AG04450 (cell line): ENCODE measurements around the gene RASSF3. TPM values are rescaled to one million over a fixed set of nuclear protein-coding genes. Genes with fewer than 3 reads are reported as not detected.
"Not testable (repeated sequence)": the region's sequence is repeated elsewhere in the genome, so short reads cannot be mapped to it uniquely, and the experiment has no call there.

ENCODE experiments used
- CTCF ChIA-PET: fragments of 300-600, 350-600 bp; formaldehyde crosslinking; extraction: SDS; loops from one replicate; lab custom pipeline; 2022; ENCODE audit warnings: antibody characterized with exemption, inconsistent platforms; lab: Charles Lee
- POLR2A ChIA-PET: fragments of 350-600 bp; formaldehyde crosslinking; extraction: SDS; loops from one replicate; lab custom pipeline; 2021; ENCODE audit warnings: antibody characterized with exemption, inconsistent platforms; lab: Yijun Ruan, JAX
- DNase-seq: peaks from one replicate; pipeline ENCODE4 v3.0.0-alpha.2; 2011; ENCODE audit warnings: low read depth, low spot score
- H3K27ac ChIP-seq: one replicate; pipeline ENCODE4 v1.5.1; 2012; ENCODE audit warnings: low read depth, low read length, control low read depth
- H3K27me3 ChIP-seq: one replicate; pipeline ENCODE4 v1.6.0; 2012; ENCODE audit warnings: low read length; ENCODE audit not compliant: control insufficient read depth, insufficient read depth
- H3K4me3 ChIP-seq: 2 replicates; pipeline ENCODE4 v1.5.1; 2011; ENCODE audit warnings: mild to moderate bottlenecking, low read depth, low read length, control low read depth
- H3K9me3 ChIP-seq: 2 replicates; pipeline ENCODE4 v1.5.1; 2012; ENCODE audit warnings: low read length; ENCODE audit not compliant: control insufficient read depth, insufficient read depth
- CTCF ChIP-seq: IDR thresholded peaks from 2 replicates; pipeline ENCODE4 v1.5.1; 2011; ENCODE audit warnings: low read depth, low read length, control low read depth, inconsistent platforms
- polyA plus RNA-seq: library from polyadenylated mRNA; depleted of rRNA; stranded (reverse); fragments of >200 nt; gene quantifications from 2 replicates; pipeline ENCODE4 v1.2.3, GENCODE V29; 2011

Gene RASSF3
- polyA plus RNA-seq, 1 experiment: 46.7 TPM

DNA sequence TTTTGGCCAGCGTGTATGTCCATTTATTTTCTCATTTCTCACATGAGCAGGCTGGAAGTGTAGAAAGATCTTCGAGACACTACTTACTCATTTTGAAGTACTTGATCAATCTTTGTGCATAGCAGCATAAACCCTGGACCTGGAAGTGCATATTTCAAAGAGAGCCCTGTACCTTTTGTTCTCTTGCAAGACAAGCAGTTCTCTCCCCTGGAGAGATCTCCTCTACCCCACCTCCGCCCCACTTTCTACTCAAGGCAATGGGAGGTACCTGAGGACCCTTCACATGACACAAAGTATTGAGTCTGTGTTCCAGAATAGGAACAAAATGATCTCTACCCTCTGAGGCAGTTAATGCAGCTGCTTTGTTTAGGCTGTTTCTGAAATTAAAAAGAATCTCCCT is 27.4 kb upstream of the RASSF3 start:
- Histone ChIP-seq H3K9me3 (no peaks in the 10 kb centered on the region), H3K4me3 (no peak overlapping the region), H3K27me3 (no peaks in the 10 kb centered on the region), H3K27ac (no peak overlapping the region)
- TF ChIP-seq CTCF: no peak
- ChIA-PET CTCF (interaction anchor here (2.8 kb wide), 1 partner anchor 34 kb away, joined by 16 read pairs; no protein-coding TSS in a partner anchor), POLR2A (interaction anchor here (1.0 kb wide), 1 partner anchor 22 kb away, joined by 5 read pairs; no protein-coding TSS in a partner anchor)
- DNase-seq: no peak

DNA sequence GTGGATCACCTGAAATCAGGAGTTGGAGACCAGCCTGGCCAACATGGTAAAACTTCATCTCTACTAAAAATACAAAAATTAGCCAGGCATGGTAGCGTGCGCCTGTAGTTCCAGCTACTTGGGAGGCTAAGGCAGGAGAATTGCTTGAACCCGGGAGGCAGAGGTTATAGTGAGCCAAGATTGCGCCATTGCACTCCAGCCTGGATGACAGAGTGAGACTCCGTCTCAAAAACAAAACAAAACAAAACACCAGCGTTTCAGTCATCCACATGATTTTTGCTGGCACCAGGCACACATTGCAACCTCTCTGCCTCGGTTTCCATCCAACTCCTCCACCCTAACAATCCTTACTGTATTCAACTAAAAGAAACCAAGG is 26.9 kb upstream of the RASSF3 start:
- H3K27ac ChIP-seq, H3K4me3 ChIP-seq, H3K27me3 ChIP-seq, DNase-seq, H3K9me3 ChIP-seq: not testable (repeated sequence)
- ChIA-PET POLR2A (interaction anchor here (1.0 kb wide), 1 partner anchor 22 kb away, joined by 5 read pairs; no protein-coding TSS in a partner anchor), CTCF (interaction anchor here (0.8 to 2.8 kb wide), 4 partner anchors 9 to 113 kb away, joined by 3 to 16 read pairs (median 6); no protein-coding TSS in a partner anchor)

DNA sequence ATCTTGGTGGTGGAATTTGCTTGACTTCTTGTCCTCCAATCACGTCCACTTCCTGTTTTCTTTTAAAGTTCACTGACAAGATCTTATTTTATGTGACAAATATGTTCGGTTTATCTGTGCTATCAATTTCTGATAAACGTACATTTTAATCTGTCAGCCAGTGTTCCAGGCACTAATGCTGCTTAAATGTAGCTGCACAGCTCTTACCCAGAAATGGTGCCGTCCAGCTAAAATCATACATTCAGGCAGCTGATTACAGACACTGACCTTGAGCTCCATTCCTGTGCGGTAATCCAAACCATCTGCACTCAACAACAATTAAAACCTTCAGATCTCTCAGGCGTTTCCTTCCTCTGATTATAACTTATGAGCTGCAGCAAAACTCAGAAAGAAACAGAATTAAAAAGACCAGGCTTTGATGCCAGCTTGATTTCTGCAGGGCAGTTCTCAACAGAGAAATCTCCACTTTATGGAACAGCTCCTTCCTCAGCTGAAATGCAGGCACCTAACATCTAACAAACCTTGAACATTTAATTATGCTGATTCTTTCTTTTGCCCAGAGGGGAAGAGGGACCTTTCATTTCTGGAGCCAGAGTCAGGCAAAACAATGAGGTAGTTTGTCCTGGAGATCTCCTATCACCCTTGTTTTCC is 26.4 kb upstream of the RASSF3 start:
- CTCF ChIA-PET: interaction anchor here (0.8 to 1.2 kb wide), 3 partner anchors 9 to 113 kb away, joined by 3 to 6 read pairs (median 5); no protein-coding TSS in a partner anchor
- POLR2A ChIA-PET: interaction anchor here (0.6 to 1.0 kb wide), 2 partner anchors 23 to 25 kb away, joined by 3 to 5 read pairs; no protein-coding TSS in a partner anchor
- Histone ChIP-seq H3K9me3 (no peaks in the 10 kb centered on the region), H3K4me3 (no peak overlapping the region), H3K27ac (no peak overlapping the region), H3K27me3 (no peaks in the 10 kb centered on the region)
- no peak for TF ChIP-seq CTCF
- no peak for DNase-seq

DNA sequence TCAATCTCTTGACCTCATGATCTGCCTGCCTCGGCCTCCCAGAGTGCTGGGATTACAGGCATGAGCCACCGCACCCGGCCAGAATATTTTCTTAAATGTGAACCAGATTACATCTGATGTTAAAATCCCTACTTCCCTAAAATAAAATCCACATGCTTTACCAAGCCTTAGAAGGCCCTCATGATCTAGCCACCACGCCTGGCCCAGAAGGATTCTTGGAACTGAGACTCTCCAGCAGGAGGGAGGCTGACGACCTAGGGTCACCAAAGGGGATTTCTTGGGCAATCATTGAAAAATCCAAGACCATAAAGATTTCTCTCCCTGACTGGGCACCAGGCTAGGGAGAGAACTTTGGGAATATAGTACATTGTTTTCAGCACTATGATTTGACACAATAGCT is 25.2 kb upstream of the RASSF3 start:
- no peak for TF ChIP-seq CTCF
- CTCF ChIA-PET: interaction anchor here (0.7 kb wide), 1 partner anchor 8 kb away, joined by 8 read pairs; no protein-coding TSS in a partner anchor

DNA sequence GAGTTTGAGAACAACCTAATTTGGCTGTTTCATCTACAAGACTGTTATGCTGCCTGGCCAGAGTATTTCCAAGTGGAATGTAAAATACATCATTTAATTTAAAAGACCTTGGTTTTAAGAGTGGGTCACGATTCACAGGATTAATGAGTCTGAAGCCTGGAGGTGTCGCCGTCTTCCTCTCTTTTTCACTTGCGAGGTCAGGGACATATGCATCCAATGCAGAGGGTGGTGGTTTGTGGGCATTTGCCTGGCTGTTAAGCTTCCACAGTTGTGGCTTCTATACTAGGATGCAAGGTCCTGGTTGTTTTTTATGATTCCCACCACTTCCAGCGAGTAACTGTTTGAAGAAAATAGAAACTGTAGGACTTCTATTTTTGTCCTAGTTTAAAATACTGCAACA is 22.8 kb upstream of the RASSF3 start:
- Histone ChIP-seq H3K4me3 (no peak overlapping the region), H3K27me3 (no peaks in the 10 kb centered on the region), H3K9me3 (no peaks in the 10 kb centered on the region), H3K27ac (no peak overlapping the region)
- POLR2A ChIA-PET: no interaction called here
- no peak for DNase-seq
- CTCF ChIA-PET: no interaction called here
- no peak for TF ChIP-seq CTCF

More for the DNA sequence above, 25.2 kb upstream of the RASSF3 start:
- no peak overlapping the region for H3K4me3 ChIP-seq
- DNase-seq: no peak
- POLR2A ChIA-PET: no interaction called here
- H3K27me3 ChIP-seq: no peaks in the 10 kb centered on the region
- H3K9me3 ChIP-seq: no peaks in the 10 kb centered on the region
- no peak overlapping the region for H3K27ac ChIP-seq
